HT-29 (cell line): ENCODE measurements around the gene HOXB3. TPM values are rescaled to one million over a fixed set of nuclear protein-coding genes. Genes with fewer than 3 reads are reported as not detected.
A peak's percentile ranks its signal among the peaks of the same experiment; 100 is the strongest.

ENCODE experiments used
- DNase-seq: peaks from one replicate; pipeline ENCODE4 v3.0.0-alpha.2; 2015; ENCODE audit warnings: low spot score
- total RNA-seq: library from RNA; depleted of rRNA; stranded (reverse); fragments of >200 nt; shearing (Covaris generic); gene quantifications from 2 replicates; pipeline ENCODE4 v1.2.3, GENCODE V29; 2014

HOXB3 gene
- total RNA-seq, 1 experiment from 2014 or later = 99.5 TPM

- DNase-seq = peak; percentile 82
These were observed 18.8 kb downstream of the HOXB3 start for GRCh38 chr17:48571024-48571818.

GRCh38 chr17:48570325-48571023, 19.6 kb downstream of the HOXB3 start:
- DNase-seq = peak; percentile 64

GRCh38 chr17:48569674-48570324, 20.2 kb downstream of the HOXB3 start:
- DNase-seq = peak; percentile 66

GRCh38 chr17:48569240-48569582, 20.8 kb downstream of the HOXB3 start:
- no peak for DNase-seq

- DNase-seq = peak; percentile 60
These were observed 21.4 kb downstream of the HOXB3 start for GRCh38 chr17:48568499-48569239.

- DNase-seq = peak; percentile 71
These were observed 22.2 kb downstream of the HOXB3 start for GRCh38 chr17:48567646-48568354.

GRCh38 chr17:48567209-48567608, 22.8 kb downstream of the HOXB3 start:
- DNase-seq = peak; percentile 89

GRCh38 chr17:48566717-48567116, 23.3 kb downstream of the HOXB3 start:
- DNase-seq = no peak

GRCh38 chr17:48565925-48566710, 23.9 kb downstream of the HOXB3 start:
- no peak for DNase-seq

- peak; percentile 62 for DNase-seq
These were observed 25.0 kb downstream of the HOXB3 start for GRCh38 chr17:48565022-48565554.

GRCh38 chr17:48564188-48565021, 25.6 kb downstream of the HOXB3 start:
- no peak for DNase-seq

- no peak for DNase-seq
These were observed 26.2 kb downstream of the HOXB3 start for GRCh38 chr17:48563867-48564187.

GRCh38 chr17:48563385-48563838, 26.6 kb downstream of the HOXB3 start:
- DNase-seq = peak; percentile 55

- DNase-seq = no peak
These were observed 27.1 kb downstream of the HOXB3 start for GRCh38 chr17:48562934-48563333.

GRCh38 chr17:48561884-48562810, 27.9 kb downstream of the HOXB3 start:
- DNase-seq = peak; percentile 94

GRCh38 chr17:48559840-48560817, 29.9 kb downstream of the HOXB3 start:
- DNase-seq = peak; percentile 25
